ENCODE data around the gene GATB.

GATB gene

GRCh38 chr4:151685303-151685702 is 75.5 kb downstream of the GATB start:
- Histone ChIP-seq H3K27me3 (ENCODE audit: insufficient read depth, low read length) (no peaks in the 10 kb centered on the region), H3K9me3 (ENCODE audit: low read length) (no peaks in the 10 kb centered on the region), H3K4me1 (ENCODE audit: insufficient read depth, low read length) (peaks cover 37% of the 10 kb centered on the region), H3K36me3 (ENCODE audit: insufficient read depth, low read length) (peaks cover 4% of the 10 kb centered on the region), H2AFZ (ENCODE audit: low read depth, low read length) (no peak overlapping the region), H3K4me3 (ENCODE audit: low read length) (no peak overlapping the region)

GRCh38 chr4:151681085-151681484 is 79.7 kb downstream of the GATB start:
- Histone ChIP-seq H2AFZ (ENCODE audit: low read depth, low read length) (no peak overlapping the region), H3K36me3 (ENCODE audit: insufficient read depth, low read length) (peaks cover 4% of the 10 kb centered on the region), H3K4me3 (ENCODE audit: low read length) (no peak overlapping the region), H3K27me3 (ENCODE audit: insufficient read depth, low read length) (no peaks in the 10 kb centered on the region), H3K9me3 (ENCODE audit: low read length) (no peaks in the 10 kb centered on the region), H3K4me1 (ENCODE audit: insufficient read depth, low read length) (no peaks in the 10 kb centered on the region)

- no peaks in the 10 kb centered on the region for H3K4me1 ChIP-seq (ENCODE audit: insufficient read depth, low read length)
- peaks cover 4% of the 10 kb centered on the region for H3K36me3 ChIP-seq (ENCODE audit: insufficient read depth, low read length)
- no peak overlapping the region for H3K4me3 ChIP-seq (ENCODE audit: low read length)
- H3K9me3 ChIP-seq (ENCODE audit: low read length) = no peaks in the 10 kb centered on the region
- no peaks in the 10 kb centered on the region for H3K27me3 ChIP-seq (ENCODE audit: insufficient read depth, low read length)
- no peak overlapping the region for H2AFZ ChIP-seq (ENCODE audit: low read depth, low read length)
Observed at GRCh38 chr4:151679231-151679630, 81.6 kb downstream of the GATB start.

GRCh38 chr4:151678048-151678872 is 82.5 kb downstream of the GATB start:
- Histone ChIP-seq H3K4me3 (ENCODE audit: low read length) (no peak overlapping the region), H3K27me3 (ENCODE audit: insufficient read depth, low read length) (no peaks in the 10 kb centered on the region), H2AFZ (ENCODE audit: low read depth, low read length) (no peak overlapping the region), H3K36me3 (ENCODE audit: insufficient read depth, low read length) (peaks cover 4% of the 10 kb centered on the region), H3K4me1 (ENCODE audit: insufficient read depth, low read length) (no peaks in the 10 kb centered on the region), H3K9me3 (ENCODE audit: low read length) (no peaks in the 10 kb centered on the region)

- no peak overlapping the region for H3K4me3 ChIP-seq (ENCODE audit: low read length)
- H3K9me3 ChIP-seq (ENCODE audit: low read length) = no peaks in the 10 kb centered on the region
- peaks cover 2% of the 10 kb centered on the region for H3K36me3 ChIP-seq (ENCODE audit: insufficient read depth, low read length)
- no peaks in the 10 kb centered on the region for H3K27me3 ChIP-seq (ENCODE audit: insufficient read depth, low read length)
- H3K4me1 ChIP-seq (ENCODE audit: insufficient read depth, low read length) = peaks cover under 1% of the 10 kb centered on the region
- H2AFZ ChIP-seq (ENCODE audit: low read depth, low read length) = no peak overlapping the region
Observed at GRCh38 chr4:151677193-151677592, 83.6 kb downstream of the GATB start.

GRCh38 chr4:151676301-151676700 is 84.5 kb downstream of the GATB start:
- H3K4me1 ChIP-seq (ENCODE audit: insufficient read depth, low read length) = peaks cover 8% of the 10 kb centered on the region
- no peak overlapping the region for H2AFZ ChIP-seq (ENCODE audit: low read depth, low read length)
- H3K9me3 ChIP-seq (ENCODE audit: low read length) = no peaks in the 10 kb centered on the region
- H3K27me3 ChIP-seq (ENCODE audit: insufficient read depth, low read length) = no peaks in the 10 kb centered on the region
- no peak overlapping the region for H3K4me3 ChIP-seq (ENCODE audit: low read length)
- no peaks in the 10 kb centered on the region for H3K36me3 ChIP-seq (ENCODE audit: insufficient read depth, low read length)

GRCh38 chr4:151675411-151675971 is 85.3 kb downstream of the GATB start:
- H3K36me3 ChIP-seq (ENCODE audit: insufficient read depth, low read length) = no peaks in the 10 kb centered on the region
- no peaks in the 10 kb centered on the region for H3K9me3 ChIP-seq (ENCODE audit: low read length)
- H3K4me1 ChIP-seq (ENCODE audit: insufficient read depth, low read length) = peaks cover 8% of the 10 kb centered on the region
- no peak overlapping the region for H2AFZ ChIP-seq (ENCODE audit: low read depth, low read length)
- no peak overlapping the region for H3K4me3 ChIP-seq (ENCODE audit: low read length)
- H3K27me3 ChIP-seq (ENCODE audit: insufficient read depth, low read length) = no peaks in the 10 kb centered on the region

- no peak overlapping the region for H3K4me3 ChIP-seq (ENCODE audit: low read length)
Observed at GRCh38 chr4:151674804-151675391, 85.9 kb downstream of the GATB start.

GRCh38 chr4:151673908-151674520 is 86.8 kb downstream of the GATB start:
- H2AFZ ChIP-seq (ENCODE audit: low read depth, low read length) = no peak overlapping the region
- H3K9me3 ChIP-seq (ENCODE audit: low read length) = no peaks in the 10 kb centered on the region
- no peak overlapping the region for H3K4me3 ChIP-seq (ENCODE audit: low read length)
- no peaks in the 10 kb centered on the region for H3K27me3 ChIP-seq (ENCODE audit: insufficient read depth, low read length)
- H3K36me3 ChIP-seq (ENCODE audit: insufficient read depth, low read length) = no peaks in the 10 kb centered on the region
- peaks cover 8% of the 10 kb centered on the region for H3K4me1 ChIP-seq (ENCODE audit: insufficient read depth, low read length)

More at GRCh38 chr4:151674804-151675391, 85.9 kb downstream of the GATB start:
- no peaks in the 10 kb centered on the region for H3K36me3 ChIP-seq (ENCODE audit: insufficient read depth, low read length)
- no peaks in the 10 kb centered on the region for H3K27me3 ChIP-seq (ENCODE audit: insufficient read depth, low read length)
- H3K9me3 ChIP-seq (ENCODE audit: low read length) = no peaks in the 10 kb centered on the region
- peaks cover 8% of the 10 kb centered on the region for H3K4me1 ChIP-seq (ENCODE audit: insufficient read depth, low read length)
- no peak overlapping the region for H2AFZ ChIP-seq (ENCODE audit: low read depth, low read length)

GRCh38 chr4:151672996-151673395 is 87.8 kb downstream of the GATB start:
- no peaks in the 10 kb centered on the region for H3K9me3 ChIP-seq (ENCODE audit: low read length)
- H3K4me1 ChIP-seq (ENCODE audit: insufficient read depth, low read length) = peaks cover 8% of the 10 kb centered on the region
- no peaks in the 10 kb centered on the region for H3K27me3 ChIP-seq (ENCODE audit: insufficient read depth, low read length)
- no peak overlapping the region for H3K4me3 ChIP-seq (ENCODE audit: low read length)
- no peak overlapping the region for H2AFZ ChIP-seq (ENCODE audit: low read depth, low read length)
- no peaks in the 10 kb centered on the region for H3K36me3 ChIP-seq (ENCODE audit: insufficient read depth, low read length)

- H2AFZ ChIP-seq (ENCODE audit: low read depth, low read length) = no peak overlapping the region
- H3K9me3 ChIP-seq (ENCODE audit: low read length) = no peaks in the 10 kb centered on the region
- H3K27me3 ChIP-seq (ENCODE audit: insufficient read depth, low read length) = no peaks in the 10 kb centered on the region
- no peaks in the 10 kb centered on the region for H3K36me3 ChIP-seq (ENCODE audit: insufficient read depth, low read length)
- H3K4me3 ChIP-seq (ENCODE audit: low read length) = no peak overlapping the region
- peaks cover 8% of the 10 kb centered on the region for H3K4me1 ChIP-seq (ENCODE audit: insufficient read depth, low read length)
Observed at GRCh38 chr4:151671541-151672059, 89.2 kb downstream of the GATB start.

- H2AFZ ChIP-seq (ENCODE audit: low read depth, low read length) = no peak overlapping the region
- no peaks in the 10 kb centered on the region for H3K36me3 ChIP-seq (ENCODE audit: insufficient read depth, low read length)
- no peaks in the 10 kb centered on the region for H3K27me3 ChIP-seq (ENCODE audit: insufficient read depth, low read length)
- H3K9me3 ChIP-seq (ENCODE audit: low read length) = no peaks in the 10 kb centered on the region
- H3K4me1 ChIP-seq (ENCODE audit: insufficient read depth, low read length) = peaks cover 8% of the 10 kb centered on the region
- H3K4me3 ChIP-seq (ENCODE audit: low read length) = no peak overlapping the region
Observed at GRCh38 chr4:151670843-151671242, 90.0 kb downstream of the GATB start.

- H3K27me3 ChIP-seq (ENCODE audit: insufficient read depth, low read length) = no peaks in the 10 kb centered on the region
- no peak overlapping the region for H3K4me3 ChIP-seq (ENCODE audit: low read length)
- H3K36me3 ChIP-seq (ENCODE audit: insufficient read depth, low read length) = no peaks in the 10 kb centered on the region
- H2AFZ ChIP-seq (ENCODE audit: low read depth, low read length) = no peak overlapping the region
- peaks cover 8% of the 10 kb centered on the region for H3K4me1 ChIP-seq (ENCODE audit: insufficient read depth, low read length)
- no peaks in the 10 kb centered on the region for H3K9me3 ChIP-seq (ENCODE audit: low read length)
Observed at GRCh38 chr4:151669990-151670389, 90.8 kb downstream of the GATB start.

All from neuron (in vitro differentiated cells).